Activated CD8-positive, alpha-beta T cell treated with anti-CD3 and anti-CD28 coated beads for 36 hours (primary cell): ENCODE measurements around the gene UBXN6. TPM values are rescaled to one million over a fixed set of nuclear protein-coding genes. Genes with fewer than 3 reads are reported as not detected.

Experiments
- ATAC-seq: fragments of 200-7000 bp; cut with Tn5 transposase; one replicate; pipeline ENCODE4 v1.10.0; 2021; ENCODE audit warnings: mild to moderate bottlenecking, moderate library complexity
- CTCF ChIA-PET: fragments of 350-600 bp; sonication (Branson Sonifier 250); formaldehyde crosslinking; loops from one replicate; lab custom pipeline; 2021; ENCODE audit warnings: antibody characterized with exemption; lab: Charles Lee
- POLR2A ChIA-PET: fragments of 350-600 bp; sonication (Branson Sonifier 250); formaldehyde crosslinking; loops from one replicate; lab custom pipeline; 2021; ENCODE audit warnings: antibody characterized with exemption; lab: Charles Lee
- DNase-seq: peaks from one replicate; pipeline ENCODE4 v3.0.0-alpha.2; 2020
- H3K27ac Mint-ChIP-seq: one replicate; pipeline ENCODE4 v1.8.0; 2021; ENCODE audit warnings: mild to moderate bottlenecking, mixed read lengths
- H3K27me3 Mint-ChIP-seq: one replicate; pipeline ENCODE4 v1.8.0; 2021; ENCODE audit warnings: mixed read lengths
- H3K36me3 Mint-ChIP-seq: one replicate; pipeline ENCODE4 v1.8.0; 2021; ENCODE audit warnings: low read depth, mixed read lengths
- H3K4me1 Mint-ChIP-seq: one replicate; pipeline ENCODE4 v1.8.0; 2021; ENCODE audit warnings: low read depth, mixed read lengths
- H3K4me3 Mint-ChIP-seq: one replicate; pipeline ENCODE4 v1.8.0; 2021; ENCODE audit warnings: mild to moderate bottlenecking, moderate library complexity, mixed read lengths
- H3K9me3 Mint-ChIP-seq: one replicate; pipeline ENCODE4 v1.8.0; 2021; ENCODE audit warnings: mixed read lengths
- intact Hi-C: fragments of 100-400 bp; cut with micrococcal nuclease; formaldehyde crosslinking; loops from one replicate; pipeline ENCODE4 v1.10.0; 2022
- total RNA-seq, 2 experiments: library from RNA; stranded (reverse); gene quantifications; one replicate each; pipeline ENCODE4 v1.2.3, GENCODE V29; 2021
- TF ChIP-seq, protein P1 (sequence below): fragments of 200-600 bp; IDR thresholded peaks from one replicate; pipeline ENCODE4 v1.8.0; 2022; ENCODE audit warnings: antibody characterized with exemption, mild to moderate bottlenecking

UBXN6 gene
- total RNA-seq, 2 experiments from 2014 or later, result 35.8 to 36.5 TPM

DNA sequence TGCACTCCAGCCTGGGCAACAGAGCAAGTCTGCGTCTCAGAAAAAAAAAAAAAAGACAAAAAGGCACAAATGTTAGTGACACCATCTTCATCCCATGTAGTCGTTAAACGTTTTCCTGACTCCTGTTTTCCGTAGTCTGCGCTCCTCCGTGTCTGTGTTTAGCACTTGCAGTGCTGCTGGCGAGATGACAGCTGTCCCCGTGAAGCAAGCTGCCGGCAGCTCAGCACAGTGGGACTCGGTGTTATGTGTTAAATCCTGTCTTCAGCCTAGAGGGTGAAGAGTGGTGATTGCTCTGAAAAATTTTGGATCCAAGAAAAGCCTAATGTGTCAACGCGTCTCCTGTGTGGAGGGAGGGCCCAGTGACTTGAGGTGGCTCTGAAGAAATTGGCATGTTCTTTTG is 18.4 kb downstream of the UBXN6 start:
- peaks cover 35% of the 10 kb centered on the region for H3K36me3 Mint-ChIP-seq
- POLR2A ChIA-PET, result no interaction called here

GRCh38 chr19:4437103-4437502 is 20.5 kb downstream of the UBXN6 start:
- POLR2A ChIA-PET, result interaction anchor here (0.8 to 1.2 kb wide), 5 partner anchors 9 to 67 kb away, joined by 3 to 5 read pairs (median 3); no protein-coding TSS in a partner anchor
- Mint-ChIP-seq H3K36me3 (peaks cover 48% of the 10 kb centered on the region), H3K4me3 (no peak overlapping the region), H3K4me1 (peaks cover 2% of the 10 kb centered on the region), H3K27ac (no peak overlapping the region), H3K27me3 (no peaks in the 10 kb centered on the region), H3K9me3 (no peaks in the 10 kb centered on the region)
- ATAC-seq, result no peak
- no peak for DNase-seq
- TF ChIP-seq, protein P1, sequence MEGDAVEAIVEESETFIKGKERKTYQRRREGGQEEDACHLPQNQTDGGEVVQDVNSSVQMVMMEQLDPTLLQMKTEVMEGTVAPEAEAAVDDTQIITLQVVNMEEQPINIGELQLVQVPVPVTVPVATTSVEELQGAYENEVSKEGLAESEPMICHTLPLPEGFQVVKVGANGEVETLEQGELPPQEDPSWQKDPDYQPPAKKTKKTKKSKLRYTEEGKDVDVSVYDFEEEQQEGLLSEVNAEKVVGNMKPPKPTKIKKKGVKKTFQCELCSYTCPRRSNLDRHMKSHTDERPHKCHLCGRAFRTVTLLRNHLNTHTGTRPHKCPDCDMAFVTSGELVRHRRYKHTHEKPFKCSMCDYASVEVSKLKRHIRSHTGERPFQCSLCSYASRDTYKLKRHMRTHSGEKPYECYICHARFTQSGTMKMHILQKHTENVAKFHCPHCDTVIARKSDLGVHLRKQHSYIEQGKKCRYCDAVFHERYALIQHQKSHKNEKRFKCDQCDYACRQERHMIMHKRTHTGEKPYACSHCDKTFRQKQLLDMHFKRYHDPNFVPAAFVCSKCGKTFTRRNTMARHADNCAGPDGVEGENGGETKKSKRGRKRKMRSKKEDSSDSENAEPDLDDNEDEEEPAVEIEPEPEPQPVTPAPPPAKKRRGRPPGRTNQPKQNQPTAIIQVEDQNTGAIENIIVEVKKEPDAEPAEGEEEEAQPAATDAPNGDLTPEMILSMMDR, result no peak
- intact Hi-C loops, result no loop called here
- CTCF ChIA-PET, result no interaction called here

More for the DNA sequence above, 18.4 kb downstream of the UBXN6 start:
- CTCF ChIA-PET, result no interaction called here
- no peak overlapping the region for H3K4me3 Mint-ChIP-seq
- TF ChIP-seq, protein P1, result no peak
- peaks cover 3% of the 10 kb centered on the region for H3K4me1 Mint-ChIP-seq
- DNase-seq (no peak), ATAC-seq (no peak)
- H3K27me3 Mint-ChIP-seq, result no peaks in the 10 kb centered on the region
- intact Hi-C loops, result no loop called here
- H3K27ac Mint-ChIP-seq, result no peak overlapping the region
- no peaks in the 10 kb centered on the region for H3K9me3 Mint-ChIP-seq

DNA sequence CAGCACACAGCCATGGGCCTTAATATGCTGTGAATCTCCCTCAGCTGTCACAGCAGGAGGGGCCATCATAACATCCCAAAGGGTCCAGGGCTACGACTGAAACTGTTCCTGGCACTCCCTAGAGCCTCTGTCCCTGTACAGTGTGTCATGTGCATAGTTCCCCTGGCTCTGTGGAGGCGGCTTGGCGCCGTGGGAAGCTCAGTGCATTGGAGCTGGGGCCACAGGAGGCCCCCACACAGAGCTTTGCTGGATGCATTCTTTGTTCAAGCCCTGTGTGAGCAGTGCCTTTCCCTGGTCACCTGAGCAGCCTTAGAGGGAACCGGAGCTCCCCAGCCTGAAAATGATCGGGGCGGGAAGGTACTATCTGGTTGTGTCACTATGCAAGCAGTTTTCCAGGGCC is 21.4 kb downstream of the UBXN6 start:
- DNase-seq (no peak), ATAC-seq (no peak)
- Mint-ChIP-seq H3K4me1 (no peaks in the 10 kb centered on the region), H3K36me3 (peaks cover 56% of the 10 kb centered on the region), H3K9me3 (no peaks in the 10 kb centered on the region), H3K27ac (no peak overlapping the region), H3K27me3 (no peaks in the 10 kb centered on the region), H3K4me3 (no peak overlapping the region)
- TF ChIP-seq, protein P1, result no peak
- ChIA-PET CTCF (no interaction called here), POLR2A (interaction anchor here (1.0 to 1.2 kb wide), 2 partner anchors 13 to 21 kb away, joined by 3 to 5 read pairs; no protein-coding TSS in a partner anchor)
- intact Hi-C loops, result no loop called here

GRCh38 chr19:4434391-4434790 is 23.2 kb downstream of the UBXN6 start:
- no peaks in the 10 kb centered on the region for H3K9me3 Mint-ChIP-seq
- H3K27me3 Mint-ChIP-seq, result no peaks in the 10 kb centered on the region
- no peak overlapping the region for H3K27ac Mint-ChIP-seq
- TF ChIP-seq, protein P1, result no peak
- DNase-seq (no peak), ATAC-seq (no peak)
- peaks cover 61% of the 10 kb centered on the region for H3K36me3 Mint-ChIP-seq
- no peaks in the 10 kb centered on the region for H3K4me1 Mint-ChIP-seq
- CTCF ChIA-PET, result no interaction called here
- H3K4me3 Mint-ChIP-seq, result no peak overlapping the region
- POLR2A ChIA-PET, result interaction anchor here (1.0 to 1.1 kb wide), 2 partner anchors 13 to 28 kb away, joined by 3 to 4 read pairs; no protein-coding TSS in a partner anchor
- intact Hi-C loops, result no loop called here

GRCh38 chr19:4432918-4433506 is 24.6 kb downstream of the UBXN6 start:
- H3K9me3 Mint-ChIP-seq, result no peaks in the 10 kb centered on the region
- TF ChIP-seq, protein P1, result no peak
- no peak overlapping the region for H3K4me3 Mint-ChIP-seq
- DNase-seq (no peak), ATAC-seq (no peak)
- no peaks in the 10 kb centered on the region for H3K4me1 Mint-ChIP-seq
- intact Hi-C loops, result no loop called here
- no peaks in the 10 kb centered on the region for H3K27me3 Mint-ChIP-seq
- POLR2A ChIA-PET, result no interaction called here
- H3K36me3 Mint-ChIP-seq, result peaks cover 63% of the 10 kb centered on the region
- CTCF ChIA-PET, result no interaction called here
- no peak overlapping the region for H3K27ac Mint-ChIP-seq
